ENCODE data around the gene ZNF483. TPM values are rescaled to one million over a fixed set of nuclear protein-coding genes. Genes with fewer than 3 reads are reported as not detected.
"Not testable (repeated sequence)": the region's sequence is repeated elsewhere in the genome, so short reads cannot be mapped to it uniquely, and the experiment has no call there.

ZNF483 gene
- total RNA-seq, 1 experiment from 2014 or later, result not detected

GRCh38 chr9:111501005-111501562 is 23.9 kb upstream of the ZNF483 start:
- TF ChIP-seq, protein P1, sequence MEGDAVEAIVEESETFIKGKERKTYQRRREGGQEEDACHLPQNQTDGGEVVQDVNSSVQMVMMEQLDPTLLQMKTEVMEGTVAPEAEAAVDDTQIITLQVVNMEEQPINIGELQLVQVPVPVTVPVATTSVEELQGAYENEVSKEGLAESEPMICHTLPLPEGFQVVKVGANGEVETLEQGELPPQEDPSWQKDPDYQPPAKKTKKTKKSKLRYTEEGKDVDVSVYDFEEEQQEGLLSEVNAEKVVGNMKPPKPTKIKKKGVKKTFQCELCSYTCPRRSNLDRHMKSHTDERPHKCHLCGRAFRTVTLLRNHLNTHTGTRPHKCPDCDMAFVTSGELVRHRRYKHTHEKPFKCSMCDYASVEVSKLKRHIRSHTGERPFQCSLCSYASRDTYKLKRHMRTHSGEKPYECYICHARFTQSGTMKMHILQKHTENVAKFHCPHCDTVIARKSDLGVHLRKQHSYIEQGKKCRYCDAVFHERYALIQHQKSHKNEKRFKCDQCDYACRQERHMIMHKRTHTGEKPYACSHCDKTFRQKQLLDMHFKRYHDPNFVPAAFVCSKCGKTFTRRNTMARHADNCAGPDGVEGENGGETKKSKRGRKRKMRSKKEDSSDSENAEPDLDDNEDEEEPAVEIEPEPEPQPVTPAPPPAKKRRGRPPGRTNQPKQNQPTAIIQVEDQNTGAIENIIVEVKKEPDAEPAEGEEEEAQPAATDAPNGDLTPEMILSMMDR (IDR thresholded peaks at IDR 0.05; ENCODE audit: unreplicated experiment), result no peak
- H3K27me3 Mint-ChIP-seq (ENCODE audit: unreplicated experiment), result no peaks in the 10 kb centered on the region
- no peak overlapping the region for H3K27ac Mint-ChIP-seq (ENCODE audit: unreplicated experiment)
- intact Hi-C loops (cut with micrococcal nuclease; ENCODE audit: unreplicated experiment), result no loop called here
- no peaks in the 10 kb centered on the region for H3K4me1 Mint-ChIP-seq (ENCODE audit: low read depth, unreplicated experiment)
- no peak overlapping the region for H3K4me3 Mint-ChIP-seq (ENCODE audit: low read depth, unreplicated experiment)
- H3K9me3 Mint-ChIP-seq (ENCODE audit: low read depth, unreplicated experiment), result peaks cover 3% of the 10 kb centered on the region
- no TSS peak for BruUV-seq (replicated peaks)
- no peaks in the 10 kb centered on the region for H3K36me3 Mint-ChIP-seq (ENCODE audit: insufficient read depth, unreplicated experiment)
- DNase-seq, result no peak
- CTCF ChIA-PET, result no interaction called here

GRCh38 chr9:111501648-111502047 is 23.3 kb upstream of the ZNF483 start:
- CTCF ChIA-PET, result no interaction called here
- no peak overlapping the region for H3K4me3 Mint-ChIP-seq (ENCODE audit: low read depth, unreplicated experiment)
- DNase-seq, result no peak
- H3K9me3 Mint-ChIP-seq (ENCODE audit: low read depth, unreplicated experiment), result peaks cover 3% of the 10 kb centered on the region
- TF ChIP-seq, protein P1 (IDR thresholded peaks at IDR 0.05; ENCODE audit: unreplicated experiment), result no peak
- no peaks in the 10 kb centered on the region for H3K36me3 Mint-ChIP-seq (ENCODE audit: insufficient read depth, unreplicated experiment)
- H3K27ac Mint-ChIP-seq (ENCODE audit: unreplicated experiment), result no peak overlapping the region
- intact Hi-C loops (cut with micrococcal nuclease; ENCODE audit: unreplicated experiment), result no loop called here
- H3K27me3 Mint-ChIP-seq (ENCODE audit: unreplicated experiment), result no peaks in the 10 kb centered on the region
- H3K4me1 Mint-ChIP-seq (ENCODE audit: low read depth, unreplicated experiment), result no peaks in the 10 kb centered on the region
- no TSS peak for BruUV-seq (replicated peaks)

DNA sequence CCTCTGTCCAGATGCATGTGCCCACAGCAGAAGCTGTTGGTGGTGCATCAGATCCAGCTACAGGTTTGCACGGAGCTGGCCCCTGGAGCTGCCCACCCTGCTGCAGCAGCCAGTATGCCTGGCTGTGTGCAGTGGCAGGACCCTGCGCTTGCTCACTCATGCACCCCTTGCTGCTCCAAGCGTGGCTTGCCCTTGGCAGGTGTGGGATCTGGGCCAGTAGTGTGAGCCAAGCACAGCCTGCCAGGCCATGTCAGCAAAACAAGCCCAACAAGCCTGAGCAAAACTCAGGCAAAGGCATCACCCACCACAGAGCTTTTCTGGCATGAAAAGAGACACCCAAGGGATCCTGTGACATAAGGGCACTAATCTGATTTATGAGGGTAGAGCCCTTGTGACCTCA is 22.5 kb upstream of the ZNF483 start:
- H3K27me3 Mint-ChIP-seq (ENCODE audit: unreplicated experiment), result no peaks in the 10 kb centered on the region
- no peaks in the 10 kb centered on the region for H3K4me1 Mint-ChIP-seq (ENCODE audit: low read depth, unreplicated experiment)
- no peak overlapping the region for H3K4me3 Mint-ChIP-seq (ENCODE audit: low read depth, unreplicated experiment)
- H3K36me3 Mint-ChIP-seq (ENCODE audit: insufficient read depth, unreplicated experiment), result no peaks in the 10 kb centered on the region
- peaks cover 2% of the 10 kb centered on the region for H3K9me3 Mint-ChIP-seq (ENCODE audit: low read depth, unreplicated experiment)
- H3K27ac Mint-ChIP-seq (ENCODE audit: unreplicated experiment), result no peak overlapping the region
- TF ChIP-seq, protein P1 (IDR thresholded peaks at IDR 0.05; ENCODE audit: unreplicated experiment), result no peak
- no peak for DNase-seq
- CTCF ChIA-PET, result no interaction called here
- intact Hi-C loops (cut with micrococcal nuclease; ENCODE audit: unreplicated experiment), result no loop called here
- BruUV-seq (replicated peaks), result no TSS peak

- H3K36me3 Mint-ChIP-seq (ENCODE audit: insufficient read depth, unreplicated experiment); H3K4me1 Mint-ChIP-seq (ENCODE audit: low read depth, unreplicated experiment); H3K4me3 Mint-ChIP-seq (ENCODE audit: low read depth, unreplicated experiment); BruUV-seq (replicated peaks); H3K27me3 Mint-ChIP-seq (ENCODE audit: unreplicated experiment); DNase-seq; H3K27ac Mint-ChIP-seq (ENCODE audit: unreplicated experiment); intact Hi-C loops (cut with micrococcal nuclease; ENCODE audit: unreplicated experiment); H3K9me3 Mint-ChIP-seq (ENCODE audit: low read depth, unreplicated experiment); CTCF ChIA-PET: not testable (repeated sequence)
Observed at GRCh38 chr9:111511581-111511980, 13.4 kb upstream of the ZNF483 start.

DNA sequence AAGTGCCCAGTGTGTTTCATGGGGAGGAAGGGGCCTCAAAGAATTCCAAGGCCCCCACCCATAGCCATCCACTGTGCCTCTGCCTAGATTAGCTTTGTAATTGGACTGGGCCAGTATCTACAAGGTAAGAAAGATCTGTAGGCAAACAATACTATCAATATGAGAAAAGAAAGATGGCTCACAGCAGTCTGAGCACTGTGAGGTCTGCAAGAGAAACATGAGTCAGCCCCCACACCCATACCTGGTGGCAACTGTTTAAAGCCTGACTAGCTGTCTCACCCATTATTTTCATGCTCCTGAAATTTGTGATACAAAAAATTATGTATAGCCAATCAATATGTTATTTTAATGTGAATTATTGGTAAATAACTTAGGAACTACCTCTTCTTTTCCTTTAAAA is 10.0 kb upstream of the ZNF483 start:
- no peak for DNase-seq
- TF ChIP-seq, protein P1 (IDR thresholded peaks at IDR 0.05; ENCODE audit: unreplicated experiment), result no peak
- no TSS peak for BruUV-seq (replicated peaks)
- no peaks in the 10 kb centered on the region for H3K36me3 Mint-ChIP-seq (ENCODE audit: insufficient read depth, unreplicated experiment)
- no peak overlapping the region for H3K4me3 Mint-ChIP-seq (ENCODE audit: low read depth, unreplicated experiment)
- H3K9me3 Mint-ChIP-seq (ENCODE audit: low read depth, unreplicated experiment), result peaks cover 7% of the 10 kb centered on the region
- intact Hi-C loops (cut with micrococcal nuclease; ENCODE audit: unreplicated experiment), result no loop called here
- CTCF ChIA-PET, result interaction anchor here (1.0 kb wide), 1 partner anchor 10 kb away, joined by 7 read pairs; no protein-coding TSS in a partner anchor
- no peaks in the 10 kb centered on the region for H3K27me3 Mint-ChIP-seq (ENCODE audit: unreplicated experiment)
- H3K27ac Mint-ChIP-seq (ENCODE audit: unreplicated experiment), result no peak overlapping the region
- no peaks in the 10 kb centered on the region for H3K4me1 Mint-ChIP-seq (ENCODE audit: low read depth, unreplicated experiment)
